GM12878 (cell line): ENCODE measurements around the gene COL26A1.

Experiments used
- CEBPB ChIP-seq, 2 experiments: fragments of 150-350 bp in 1 of 2; IDR thresholded peaks; 2 replicates each; pipeline ENCODE4 v1.6.1; 2012 to 2014; ENCODE audit warnings: low read depth in 2 of 2, low read length in 2 of 2, borderline replicate concordance in 1 of 2, inconsistent platforms in 1 of 2
- CTCF ChIP-seq, 3 experiments: IDR thresholded peaks in 2 of 3; conservative IDR thresholded peaks in 1 of 3; 2 replicates each; pipeline ENCODE4 v1.5.1; 2011; ENCODE audit warnings: low read depth in 3 of 3, low read length in 3 of 3, mild to moderate bottlenecking in 3 of 3, control low read depth in 2 of 3, moderate library complexity in 2 of 3, inconsistent platforms in 1 of 3, mixed read lengths in 1 of 3; ENCODE audit not compliant: control insufficient read depth in 2 of 3, insufficient read depth in 1 of 3; ENCODE audit errors: extremely low read depth in 1 of 3
- FOXK2 ChIP-seq: fragments of 450-650 bp; IDR thresholded peaks from 2 replicates; pipeline ENCODE4 v1.6.1; 2017; ENCODE audit warnings: mild to moderate bottlenecking, moderate library complexity
- POLR2AphosphoS5 ChIP-seq: IDR thresholded peaks from 2 replicates; pipeline ENCODE4 v1.6.1; 2011; ENCODE audit warnings: mild to moderate bottlenecking, low read length, inconsistent platforms
- POU2F2 ChIP-seq: IDR thresholded peaks from 3 replicates; pipeline ENCODE4 v1.6.1; 2011; ENCODE audit warnings: low read depth, mild to moderate bottlenecking, low read length, borderline replicate concordance
- SIX5 ChIP-seq: IDR thresholded peaks from 2 replicates; pipeline ENCODE4 v1.6.1; 2011; ENCODE audit warnings: mild to moderate bottlenecking, low read depth, low read length, moderate library complexity; ENCODE audit not compliant: severe bottlenecking
- STAT1 ChIP-seq: fragments of 450-650 bp; conservative IDR thresholded peaks from 2 replicates; pipeline ENCODE4 v1.6.1; 2014; ENCODE audit warnings: antibody characterized with exemption, mild to moderate bottlenecking
- TCF12 ChIP-seq: IDR thresholded peaks from 2 replicates; pipeline ENCODE4 v1.6.1; 2011; ENCODE audit warnings: low read depth, mild to moderate bottlenecking, low read length

- TF ChIP-seq FOXK2 = no peak
- TF ChIP-seq POLR2AphosphoS5 = no peak
- TF ChIP-seq CTCF (IDR thresholded peaks at IDR 0.05 in 2 of 3, conservative IDR thresholded peaks at IDR 0.05 in 1 of 3; ENCODE audit: control insufficient read depth in 2 of 3, extremely low read depth in 1 of 3, insufficient read depth in 1 of 3, low read depth in 3 of 3, low read length in 3 of 3) = no peak
- TF ChIP-seq STAT1 = no peak
- TF ChIP-seq SIX5 = no peak
- no peak for TF ChIP-seq POU2F2
- no peak for TF ChIP-seq CEBPB (IDR thresholded peaks at IDR 0.05; ENCODE audit: borderline replicate concordance in 1 of 2, low read depth in 2 of 2, low read length in 2 of 2)
- TF ChIP-seq TCF12 = no peak
Observed at GRCh38 chr7:101582971-101583370, 220.3 kb downstream of the COL26A1 start.
